Gastroesophageal sphincter (tissue), 3 donors: ENCODE measurements around the gene LIPC.

Source experiments
- CTCF ChIP-seq, 4 experiments: fragments of 200-600 bp in 2 of 4; fragments of 450-650 bp in 2 of 4; sonication (generic) in 1 of 4; IDR thresholded peaks; one replicate each; pipeline ENCODE4 v1.5.1; 2017 to 2019; ENCODE audit warnings: antibody characterized with exemption in 4 of 4, mild to moderate bottlenecking in 2 of 4, moderate library complexity in 2 of 4
- EP300 ChIP-seq: sonication (generic); formaldehyde crosslinking; IDR thresholded peaks from one replicate; pipeline ENCODE4 v1.6.1; 2017; ENCODE audit warnings: antibody characterized with exemption, mild to moderate bottlenecking
- POLR2A ChIP-seq, 2 donors: fragments of 450-650 bp; IDR thresholded peaks; one replicate each; pipeline ENCODE4 v1.6.1; 2017; ENCODE audit warnings: antibody characterized with exemption in 2 of 2, mild to moderate bottlenecking in 2 of 2, moderate library complexity in 1 of 2
- POLR2AphosphoS5 ChIP-seq: sonication (generic); formaldehyde crosslinking; IDR thresholded peaks from one replicate; pipeline ENCODE4 v1.6.1; 2017; ENCODE audit warnings: antibody characterized with exemption

GRCh38 chr15:58492661-58493397, 61.0 kb downstream of the LIPC start:
- TF ChIP-seq CTCF (IDR thresholded peaks at IDR 0.05) (no peak), POLR2A (IDR thresholded peaks at IDR 0.05) (no peak), POLR2AphosphoS5 (no peak), EP300 (no peak)
